Brain microvascular endothelial cell (primary cell): ENCODE measurements around the gene CUL9.

Experiments used
- DNase-seq: peaks from one replicate; pipeline ENCODE4 v3.0.0-alpha.2; 2020
- H3K27ac ChIP-seq: fragments of 250-450 bp; sonication (Bioruptor Pico); 2 replicates; pipeline ENCODE4 v1.5.1; 2020; ENCODE audit warnings: mild to moderate bottlenecking, moderate library complexity
- H3K27me3 ChIP-seq: fragments of 250-450 bp; sonication (Bioruptor Pico); replicated peaks from 2 replicates; pipeline ENCODE4 v1.5.1; 2020; ENCODE audit warnings: mild to moderate bottlenecking
- H3K36me3 ChIP-seq: fragments of 250-450 bp; sonication (Bioruptor Pico); replicated peaks from 2 replicates; pipeline ENCODE4 v1.5.1; 2020; ENCODE audit warnings: mild to moderate bottlenecking
- H3K4me3 ChIP-seq: 2 replicates; pipeline ENCODE4 v1.5.1; 2011; ENCODE audit warnings: low read depth, mild to moderate bottlenecking, control low read depth, low read length, moderate library complexity
- in situ Hi-C: cut with HindIII; loops from 2 replicates; pipeline ENCODE4 v1.10.0; 2017; ENCODE audit warnings: low sequenced_read_pairs, low pct_ligation_motif_present
- TF ChIP-seq, protein P1 (sequence below): IDR thresholded peaks from 2 replicates; pipeline ENCODE4 v1.5.1; 2011; ENCODE audit warnings: low read depth, mild to moderate bottlenecking, moderate library complexity, low read length, control low read depth, inconsistent platforms; ENCODE audit errors: missing control alignments

Gene CUL9

DNA sequence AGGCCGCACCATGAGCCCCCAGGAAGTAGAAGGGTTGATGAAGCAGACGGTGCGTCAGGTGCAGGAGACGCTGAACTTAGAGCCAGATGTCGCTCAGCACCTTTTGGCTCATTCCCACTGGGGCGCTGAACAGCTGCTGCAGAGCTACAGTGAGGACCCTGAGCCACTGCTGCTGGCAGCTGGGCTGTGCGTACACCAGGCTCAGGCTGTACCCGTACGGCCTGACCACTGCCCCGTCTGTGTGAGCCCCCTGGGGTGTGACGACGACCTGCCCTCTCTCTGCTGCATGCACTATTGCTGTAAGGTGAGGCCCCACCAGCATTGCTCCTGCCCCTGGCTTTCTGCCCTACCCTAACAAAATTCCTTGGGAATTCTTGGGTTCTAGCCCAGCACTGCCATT lies 34.2 kb downstream of the CUL9 start:
- DNase-seq, result no peak

DNA sequence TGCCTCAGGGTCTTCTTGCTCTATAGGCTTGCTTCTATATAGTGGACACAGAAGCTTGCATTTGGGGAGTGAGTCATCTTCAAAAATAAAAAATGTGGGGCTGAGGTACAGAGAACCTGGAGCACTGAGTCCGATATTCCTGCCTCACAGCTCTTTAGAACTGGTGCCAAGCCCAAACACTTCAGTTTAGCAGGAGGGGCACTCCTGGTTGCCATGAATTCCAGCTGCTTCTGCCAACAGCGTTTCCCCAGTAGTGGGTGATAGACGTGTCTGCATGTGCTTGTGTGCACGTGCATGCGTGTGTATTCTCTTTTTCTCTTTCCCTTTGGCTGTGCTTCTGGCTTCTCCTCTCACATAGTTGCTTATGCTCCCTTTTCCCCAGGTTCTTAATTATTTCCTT lies 35.4 kb downstream of the CUL9 start:
- no peaks in the 10 kb centered on the region for H3K36me3 ChIP-seq

More for the DNA sequence above, 34.2 kb downstream of the CUL9 start:
- TF ChIP-seq, protein P1, sequence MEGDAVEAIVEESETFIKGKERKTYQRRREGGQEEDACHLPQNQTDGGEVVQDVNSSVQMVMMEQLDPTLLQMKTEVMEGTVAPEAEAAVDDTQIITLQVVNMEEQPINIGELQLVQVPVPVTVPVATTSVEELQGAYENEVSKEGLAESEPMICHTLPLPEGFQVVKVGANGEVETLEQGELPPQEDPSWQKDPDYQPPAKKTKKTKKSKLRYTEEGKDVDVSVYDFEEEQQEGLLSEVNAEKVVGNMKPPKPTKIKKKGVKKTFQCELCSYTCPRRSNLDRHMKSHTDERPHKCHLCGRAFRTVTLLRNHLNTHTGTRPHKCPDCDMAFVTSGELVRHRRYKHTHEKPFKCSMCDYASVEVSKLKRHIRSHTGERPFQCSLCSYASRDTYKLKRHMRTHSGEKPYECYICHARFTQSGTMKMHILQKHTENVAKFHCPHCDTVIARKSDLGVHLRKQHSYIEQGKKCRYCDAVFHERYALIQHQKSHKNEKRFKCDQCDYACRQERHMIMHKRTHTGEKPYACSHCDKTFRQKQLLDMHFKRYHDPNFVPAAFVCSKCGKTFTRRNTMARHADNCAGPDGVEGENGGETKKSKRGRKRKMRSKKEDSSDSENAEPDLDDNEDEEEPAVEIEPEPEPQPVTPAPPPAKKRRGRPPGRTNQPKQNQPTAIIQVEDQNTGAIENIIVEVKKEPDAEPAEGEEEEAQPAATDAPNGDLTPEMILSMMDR, result no peak
- Histone ChIP-seq H3K27me3 (no peaks in the 10 kb centered on the region), H3K4me3 (no peak overlapping the region), H3K36me3 (no peaks in the 10 kb centered on the region), H3K27ac (no peak overlapping the region)
- in situ Hi-C loops, result no loop called here

DNA sequence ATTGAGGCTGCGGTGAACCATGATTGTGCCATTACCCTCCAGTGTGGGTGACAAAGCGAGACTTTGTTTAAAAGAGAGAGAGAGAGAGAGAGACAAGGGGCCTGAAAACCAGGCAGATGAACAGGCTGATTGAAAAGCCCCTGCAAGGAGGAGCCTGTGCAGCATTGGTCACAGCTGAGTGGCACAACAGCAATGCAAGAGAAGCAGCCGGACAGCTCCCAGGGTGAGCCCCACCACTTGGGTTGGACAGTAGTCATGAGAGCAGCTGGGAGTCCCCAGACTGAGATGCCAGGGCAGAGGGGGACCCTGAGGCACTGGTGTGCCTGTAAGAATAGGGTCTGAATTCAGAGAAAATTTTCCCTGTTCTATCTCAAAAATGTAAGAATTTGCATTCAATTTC lies 37.1 kb downstream of the CUL9 start:
- no peak for DNase-seq
- peaks cover 3% of the 10 kb centered on the region for H3K36me3 ChIP-seq
- TF ChIP-seq, protein P1, result no peak
- no peaks in the 10 kb centered on the region for H3K27me3 ChIP-seq
- in situ Hi-C loops, result no loop called here
- no peak overlapping the region for H3K27ac ChIP-seq
- no peak overlapping the region for H3K4me3 ChIP-seq

More for the DNA sequence above, 35.4 kb downstream of the CUL9 start:
- no peak for DNase-seq
- in situ Hi-C loops, result no loop called here
- no peaks in the 10 kb centered on the region for H3K27me3 ChIP-seq
- H3K27ac ChIP-seq, result no peak overlapping the region
- TF ChIP-seq, protein P1, result no peak
- H3K4me3 ChIP-seq, result no peak overlapping the region

DNA sequence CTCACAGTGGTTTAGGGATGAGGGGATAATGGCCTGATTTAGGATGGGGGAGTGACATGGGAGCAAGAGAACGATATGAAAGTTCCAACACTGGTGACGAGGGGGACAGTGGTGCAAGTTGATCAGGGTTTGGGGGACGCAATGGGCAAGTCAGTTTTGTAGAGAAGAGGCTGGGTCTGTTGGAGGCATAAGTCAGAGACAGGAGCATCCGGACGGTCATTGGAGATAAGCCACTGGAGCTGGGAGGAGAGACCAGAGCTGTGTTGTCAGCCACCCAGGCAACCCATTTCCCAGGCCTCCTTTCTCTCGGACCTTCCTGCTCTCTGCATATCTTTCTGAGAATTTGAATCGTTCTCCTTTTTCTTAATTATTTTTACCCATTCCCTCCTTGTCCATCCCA lies 37.8 kb downstream of the CUL9 start:
- Histone ChIP-seq H3K27ac (no peak overlapping the region), H3K36me3 (peaks cover 3% of the 10 kb centered on the region), H3K4me3 (no peak overlapping the region), H3K27me3 (no peaks in the 10 kb centered on the region)
- TF ChIP-seq, protein P1, result no peak
- no peak for DNase-seq
- in situ Hi-C loops, result no loop called here

DNA sequence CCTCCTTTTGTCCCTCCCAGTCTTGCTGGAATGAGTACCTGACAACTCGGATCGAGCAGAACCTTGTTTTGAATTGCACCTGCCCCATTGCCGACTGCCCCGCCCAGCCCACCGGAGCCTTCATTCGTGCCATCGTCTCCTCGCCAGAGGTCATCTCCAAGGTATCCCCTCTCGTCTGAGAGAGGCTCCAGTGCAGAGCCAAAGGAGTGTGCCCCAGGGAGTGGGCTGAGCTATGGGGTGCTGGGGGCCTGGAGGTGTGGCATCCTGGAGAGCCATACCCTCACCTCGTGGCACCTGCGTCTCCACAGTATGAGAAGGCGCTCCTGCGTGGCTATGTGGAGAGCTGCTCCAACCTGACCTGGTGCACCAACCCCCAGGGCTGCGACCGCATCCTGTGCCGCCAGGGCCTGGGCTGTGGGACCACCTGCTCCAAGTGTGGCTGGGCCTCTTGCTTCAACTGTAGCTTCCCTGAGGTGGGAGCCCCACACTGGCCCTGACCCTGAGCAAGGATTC lies 38.5 kb downstream of the CUL9 start:
- DNase-seq, result no peak
- in situ Hi-C loops, result no loop called here
- no peak overlapping the region for H3K27ac ChIP-seq
- no peaks in the 10 kb centered on the region for H3K27me3 ChIP-seq
- peaks cover 3% of the 10 kb centered on the region for H3K36me3 ChIP-seq
- TF ChIP-seq, protein P1, result no peak
- H3K4me3 ChIP-seq, result no peak overlapping the region
